Nephron progenitor cell (in vitro differentiated cells): ENCODE measurements around the gene OLFML2B.

Experiments used
- DNase-seq: peaks from one replicate; pipeline ENCODE4 v3.0.0; 2021
- H3K27ac Mint-ChIP-seq: 2 replicates; pipeline ENCODE4 v1.8.0; 2021; ENCODE audit warnings: mild to moderate bottlenecking, moderate library complexity, mixed read lengths
- H3K27me3 Mint-ChIP-seq: 2 replicates; pipeline ENCODE4 v1.8.0; 2021; ENCODE audit warnings: mild to moderate bottlenecking, low read depth, mixed read lengths; ENCODE audit not compliant: poor library complexity
- H3K36me3 Mint-ChIP-seq: 2 replicates; pipeline ENCODE4 v1.8.0; 2021; ENCODE audit warnings: low read depth, mixed read lengths
- H3K4me1 Mint-ChIP-seq: 2 replicates; pipeline ENCODE4 v1.8.0; 2021; ENCODE audit warnings: mixed read lengths
- H3K4me3 Mint-ChIP-seq: 2 replicates; pipeline ENCODE4 v1.8.0; 2021; ENCODE audit warnings: mild to moderate bottlenecking, moderate library complexity, mixed read lengths
- H3K9me3 Mint-ChIP-seq: 2 replicates; pipeline ENCODE4 v1.8.0; 2021; ENCODE audit warnings: mild to moderate bottlenecking, moderate library complexity, mixed read lengths
- TF ChIP-seq, protein P1 (sequence below): fragments of 200-600 bp; sonication (generic); IDR thresholded peaks from 2 replicates; pipeline ENCODE4 v1.5.0; 2021; ENCODE audit warnings: antibody characterized with exemption

The OLFML2B gene

DNA sequence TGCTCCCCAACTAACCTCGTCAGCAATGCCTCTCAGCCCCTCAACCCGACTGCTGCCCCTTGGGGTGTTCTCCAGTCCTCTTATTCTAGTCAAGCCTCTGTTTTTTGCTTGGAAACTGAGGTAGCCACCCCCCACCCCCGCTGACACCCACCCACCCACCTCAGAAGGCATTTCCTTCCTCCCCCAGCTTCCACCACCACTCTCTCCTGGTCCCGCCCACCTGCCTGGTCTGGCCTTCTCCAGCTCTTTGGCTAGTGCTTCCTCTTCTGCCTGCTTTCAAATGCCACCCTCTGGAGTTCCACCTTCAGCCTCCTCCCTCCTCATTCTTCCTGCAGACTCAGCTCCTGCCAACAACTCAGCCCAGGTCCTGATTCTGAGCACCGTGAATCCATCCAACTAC lies 35.3 kb downstream of the OLFML2B start:
- no peaks in the 10 kb centered on the region for H3K4me1 Mint-ChIP-seq
- TF ChIP-seq, protein P1, sequence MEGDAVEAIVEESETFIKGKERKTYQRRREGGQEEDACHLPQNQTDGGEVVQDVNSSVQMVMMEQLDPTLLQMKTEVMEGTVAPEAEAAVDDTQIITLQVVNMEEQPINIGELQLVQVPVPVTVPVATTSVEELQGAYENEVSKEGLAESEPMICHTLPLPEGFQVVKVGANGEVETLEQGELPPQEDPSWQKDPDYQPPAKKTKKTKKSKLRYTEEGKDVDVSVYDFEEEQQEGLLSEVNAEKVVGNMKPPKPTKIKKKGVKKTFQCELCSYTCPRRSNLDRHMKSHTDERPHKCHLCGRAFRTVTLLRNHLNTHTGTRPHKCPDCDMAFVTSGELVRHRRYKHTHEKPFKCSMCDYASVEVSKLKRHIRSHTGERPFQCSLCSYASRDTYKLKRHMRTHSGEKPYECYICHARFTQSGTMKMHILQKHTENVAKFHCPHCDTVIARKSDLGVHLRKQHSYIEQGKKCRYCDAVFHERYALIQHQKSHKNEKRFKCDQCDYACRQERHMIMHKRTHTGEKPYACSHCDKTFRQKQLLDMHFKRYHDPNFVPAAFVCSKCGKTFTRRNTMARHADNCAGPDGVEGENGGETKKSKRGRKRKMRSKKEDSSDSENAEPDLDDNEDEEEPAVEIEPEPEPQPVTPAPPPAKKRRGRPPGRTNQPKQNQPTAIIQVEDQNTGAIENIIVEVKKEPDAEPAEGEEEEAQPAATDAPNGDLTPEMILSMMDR: no peak
- peak overlapping the region; percentile 41 for H3K27ac Mint-ChIP-seq
- H3K36me3 Mint-ChIP-seq: peaks cover 92% of the 10 kb centered on the region
- peaks cover 11% of the 10 kb centered on the region for H3K27me3 Mint-ChIP-seq
- DNase-seq: no peak
- peaks cover 45% of the 10 kb centered on the region for H3K9me3 Mint-ChIP-seq
- H3K4me3 Mint-ChIP-seq: no peak overlapping the region

DNA sequence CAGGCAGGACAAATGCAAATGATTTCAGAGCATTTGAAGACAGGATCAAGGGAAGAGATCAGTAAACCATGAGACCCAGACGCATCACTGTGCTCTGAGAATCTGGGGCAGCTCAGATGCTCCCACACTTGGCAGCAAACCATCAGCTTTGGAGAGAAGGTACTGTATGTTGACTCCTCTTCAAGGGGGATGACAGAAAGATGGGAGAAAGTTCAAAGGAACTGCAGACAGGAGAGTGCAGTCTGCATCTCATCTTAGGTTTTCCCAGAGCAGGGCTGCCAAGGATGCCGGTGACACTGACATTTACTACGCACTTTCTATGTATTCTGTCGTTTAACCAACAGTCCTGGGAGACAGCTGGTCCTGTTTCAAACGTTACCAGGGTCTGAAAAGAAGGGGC lies 35.8 kb downstream of the OLFML2B start:
- Mint-ChIP-seq H3K9me3 (peaks cover 41% of the 10 kb centered on the region), H3K27ac (no peak overlapping the region), H3K27me3 (peaks cover 12% of the 10 kb centered on the region), H3K4me3 (no peak overlapping the region), H3K4me1 (peaks cover under 1% of the 10 kb centered on the region), H3K36me3 (peaks cover 92% of the 10 kb centered on the region)
- TF ChIP-seq, protein P1: no peak
- DNase-seq: no peak

DNA sequence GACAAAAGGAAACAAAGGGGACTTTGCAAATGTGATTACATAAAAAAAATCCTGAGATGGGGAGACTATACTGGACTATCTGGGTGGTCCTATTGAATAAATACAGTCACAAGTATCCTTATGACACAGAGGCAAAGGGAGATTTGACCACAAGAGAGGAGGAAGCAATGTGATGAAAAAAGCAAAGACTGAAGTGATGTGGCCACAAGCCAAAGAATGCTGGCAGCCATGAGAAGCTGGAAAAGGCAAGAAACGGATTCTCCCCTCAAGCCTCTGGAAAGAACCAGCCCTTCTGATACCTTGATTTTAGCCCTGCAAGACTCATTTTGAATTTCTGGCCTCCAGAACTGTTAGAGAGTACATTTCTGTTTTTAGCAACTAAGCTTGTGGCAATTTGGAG lies 36.4 kb downstream of the OLFML2B start:
- H3K4me3 Mint-ChIP-seq: no peak overlapping the region
- peaks cover 92% of the 10 kb centered on the region for H3K36me3 Mint-ChIP-seq
- H3K27me3 Mint-ChIP-seq: peaks cover 17% of the 10 kb centered on the region
- DNase-seq: no peak
- TF ChIP-seq, protein P1: no peak
- peaks cover 42% of the 10 kb centered on the region for H3K9me3 Mint-ChIP-seq
- no peak overlapping the region for H3K27ac Mint-ChIP-seq
- H3K4me1 Mint-ChIP-seq: peaks cover 7% of the 10 kb centered on the region

DNA sequence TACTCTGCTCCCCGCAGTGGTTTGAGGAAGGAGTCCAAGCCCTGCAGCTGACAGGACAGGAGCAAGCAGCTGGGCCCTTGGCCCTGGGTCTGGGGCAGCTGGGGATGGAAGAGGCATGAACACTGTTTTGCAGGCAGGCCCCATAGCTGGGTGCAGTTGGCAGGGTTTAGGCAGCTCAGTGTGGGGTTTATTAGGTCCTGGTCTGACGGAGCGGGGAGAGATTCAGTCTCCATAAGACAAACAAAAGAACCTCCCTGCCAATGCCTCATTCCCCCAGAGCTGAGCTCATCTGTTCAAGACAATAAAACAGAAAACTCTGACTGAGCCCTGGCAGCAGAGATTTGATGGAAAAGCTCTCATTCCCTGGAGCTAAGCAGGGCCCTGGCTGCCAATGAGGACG lies 37.3 kb downstream of the OLFML2B start:
- Mint-ChIP-seq H3K27me3 (peaks cover 20% of the 10 kb centered on the region), H3K27ac (no peak overlapping the region), H3K36me3 (peaks cover 86% of the 10 kb centered on the region), H3K4me1 (peaks cover 10% of the 10 kb centered on the region), H3K9me3 (peaks cover 38% of the 10 kb centered on the region), H3K4me3 (no peak overlapping the region)
- no peak for DNase-seq
- TF ChIP-seq, protein P1: no peak

DNA sequence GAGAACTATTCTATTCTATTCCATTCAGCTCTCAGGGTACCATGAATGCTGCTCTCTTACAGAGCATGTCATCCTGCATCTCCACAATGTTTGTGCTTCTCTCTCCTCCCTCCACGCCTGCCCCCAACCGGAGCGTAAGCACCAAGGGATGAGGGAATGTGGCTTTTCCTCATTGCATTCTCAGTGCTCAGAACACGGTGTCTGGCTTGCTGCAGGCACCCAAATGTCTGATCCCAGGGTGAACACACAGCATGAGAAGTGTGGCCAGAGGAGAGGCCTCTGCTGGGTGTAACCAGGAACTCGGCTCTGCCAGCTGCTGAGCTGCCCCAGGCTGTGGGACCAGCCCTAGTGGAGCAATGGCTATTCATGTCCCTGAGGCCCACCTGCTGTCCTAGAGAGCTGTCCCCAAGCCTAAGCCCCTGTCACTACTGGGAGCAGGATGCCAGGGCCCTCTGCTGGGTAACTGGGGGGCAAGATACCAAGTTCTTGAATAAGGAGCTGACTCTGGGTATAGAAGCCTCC lies 38.3 kb downstream of the OLFML2B start:
- TF ChIP-seq, protein P1: no peak
- Mint-ChIP-seq H3K27me3 (peaks cover 24% of the 10 kb centered on the region), H3K36me3 (peaks cover 77% of the 10 kb centered on the region)

DNA sequence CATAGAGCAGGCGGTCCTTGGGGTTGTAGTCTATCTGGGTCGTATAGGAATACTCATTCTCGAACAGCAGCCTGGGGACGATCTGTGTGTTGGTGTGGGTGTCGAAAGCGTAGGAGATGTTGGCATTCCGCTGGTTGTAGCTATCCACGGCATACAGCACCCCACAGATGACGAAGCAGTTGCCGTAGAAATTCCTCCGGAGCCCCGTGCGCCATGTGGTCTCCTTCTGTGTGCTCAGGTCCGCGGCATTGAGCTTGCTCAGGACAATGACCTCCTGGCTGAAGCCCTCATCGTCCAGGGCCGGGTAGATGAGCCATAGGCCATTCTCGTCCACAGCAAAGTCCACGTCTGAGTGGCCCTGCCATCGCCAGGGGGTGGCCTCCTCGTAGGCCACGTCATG lies 39.9 kb downstream of the OLFML2B start:
- peaks cover 23% of the 10 kb centered on the region for H3K27me3 Mint-ChIP-seq
- H3K9me3 Mint-ChIP-seq: peaks cover 29% of the 10 kb centered on the region
- no peak for DNase-seq
- H3K27ac Mint-ChIP-seq: no peak overlapping the region
- H3K36me3 Mint-ChIP-seq: peaks cover 66% of the 10 kb centered on the region
- TF ChIP-seq, protein P1: no peak
- H3K4me3 Mint-ChIP-seq: no peak overlapping the region
- peaks cover 24% of the 10 kb centered on the region for H3K4me1 Mint-ChIP-seq

More for the DNA sequence above, 38.3 kb downstream of the OLFML2B start:
- peaks cover 20% of the 10 kb centered on the region for H3K4me1 Mint-ChIP-seq
- peaks cover 29% of the 10 kb centered on the region for H3K9me3 Mint-ChIP-seq
- H3K4me3 Mint-ChIP-seq: no peak overlapping the region
- DNase-seq: no peak
- peak overlapping the region; percentile 41 for H3K27ac Mint-ChIP-seq
